Hepatic stellate cell (primary cell): ENCODE measurements around the gene ADAMTS19.
"Not testable (repeated sequence)": the region's sequence is repeated elsewhere in the genome, so short reads cannot be mapped to it uniquely, and the experiment has no call there.

Experiments used
- DNase-seq: peaks from one replicate; pipeline ENCODE4 v3.0.0; 2011; ENCODE audit warnings: low spot score

ADAMTS19 gene

DNA sequence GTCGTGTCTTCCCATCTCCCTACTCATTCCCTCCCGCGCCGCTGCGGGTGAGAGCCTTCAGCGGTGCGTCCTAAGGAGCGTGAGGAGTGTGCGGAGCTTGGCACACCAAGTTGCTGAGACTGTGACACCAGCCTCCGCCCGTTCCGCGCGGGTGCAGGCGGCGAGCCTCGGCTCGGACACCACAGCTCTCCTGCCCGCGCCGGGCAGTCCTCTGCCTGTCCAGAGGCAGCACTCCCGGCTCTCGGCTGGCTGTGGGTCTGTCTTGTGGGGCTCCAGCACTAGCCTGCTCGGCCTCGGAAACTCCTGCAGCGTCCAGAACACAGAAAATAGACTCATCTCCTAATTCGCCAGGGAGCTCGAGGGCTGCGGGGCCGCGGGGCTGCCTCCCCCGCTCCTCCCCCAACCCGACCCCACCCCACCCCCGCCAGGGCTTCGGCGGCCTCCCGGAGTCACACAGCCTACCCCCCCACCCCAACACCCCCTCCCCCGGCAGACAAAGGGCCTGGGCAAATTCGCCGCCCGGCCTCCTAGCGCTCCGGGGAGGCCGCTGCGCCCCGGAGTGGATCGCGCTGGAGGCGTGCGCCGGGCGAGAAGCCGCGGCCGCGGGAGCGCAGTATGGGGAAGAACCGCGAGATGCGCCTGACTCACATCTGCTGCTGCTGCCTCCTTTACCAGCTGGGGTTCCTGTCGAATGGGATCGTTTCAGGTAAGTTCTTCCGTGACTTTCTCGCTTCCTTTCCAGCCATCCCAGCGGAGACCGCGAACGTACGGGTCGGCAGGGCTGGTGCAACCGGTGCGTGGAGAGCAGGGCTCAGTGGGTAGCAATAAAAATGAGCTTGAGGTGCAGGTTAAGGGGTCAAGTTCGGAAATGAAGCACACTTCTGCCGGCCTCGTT lies at the start of gene ADAMTS19:
Gene ADAMTS19, plus strand, starts transcription at position 522 of the 895 bp plus-strand sequence. Its CDS starts 94 bp downstream, at position 616.
- DNase-seq, result no peak

GRCh38 chr5:129410488-129410887 lies 49.6 kb upstream of the ADAMTS19 start:
- DNase-seq, result no peak

GRCh38 chr5:129412721-129413120 lies 47.4 kb upstream of the ADAMTS19 start:
- no peak for DNase-seq

- no peak for DNase-seq
Observed at GRCh38 chr5:129413570-129413969, 46.5 kb upstream of the ADAMTS19 start.

- no peak for DNase-seq
Observed at GRCh38 chr5:129419292-129419691, 40.8 kb upstream of the ADAMTS19 start.

- DNase-seq, result no peak
Observed at GRCh38 chr5:129425031-129425430, 35.1 kb upstream of the ADAMTS19 start.

- DNase-seq, result no peak
Observed at GRCh38 chr5:129426071-129426470, 34.0 kb upstream of the ADAMTS19 start.

DNA sequence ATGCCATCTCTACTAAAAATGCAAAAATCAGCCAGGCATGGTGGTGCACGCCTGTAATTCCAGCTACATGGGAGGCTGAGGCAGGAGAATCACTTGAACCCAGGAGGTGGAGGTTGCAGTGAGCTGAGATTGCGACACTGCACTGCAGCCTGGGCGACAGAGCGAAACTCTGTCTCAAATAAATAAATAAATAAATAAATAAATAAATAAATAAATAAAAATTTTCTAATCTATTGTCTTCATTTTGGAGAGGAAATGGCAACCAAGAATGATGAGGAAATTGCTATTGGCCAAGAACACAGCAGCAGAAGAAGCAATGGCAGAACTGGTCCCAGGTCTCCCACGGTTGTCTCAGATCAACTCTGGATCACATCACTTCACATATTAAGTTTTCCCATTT lies 31.5 kb upstream of the ADAMTS19 start:
- not testable (repeated sequence) for DNase-seq

DNA sequence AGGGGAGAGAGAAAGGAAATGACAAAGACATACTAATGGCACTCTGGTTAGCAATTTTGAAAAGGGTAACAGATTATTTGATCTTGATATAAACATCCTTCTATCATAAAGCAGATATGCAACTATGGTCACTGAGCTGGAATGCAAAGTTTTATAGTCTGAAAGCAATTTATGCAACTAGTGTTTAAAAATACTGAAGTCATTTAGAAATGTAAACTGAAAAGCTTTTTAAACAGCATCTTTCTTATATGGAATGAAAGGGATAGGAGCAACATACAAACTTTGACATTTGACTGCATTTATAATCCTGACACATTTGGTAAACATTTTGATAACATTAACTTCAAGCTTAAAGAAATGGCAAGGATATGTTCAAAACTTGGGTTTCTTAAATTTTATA lies 28.7 kb upstream of the ADAMTS19 start:
- no peak for DNase-seq

- DNase-seq, result no peak
Observed at GRCh38 chr5:129438322-129438721, 21.8 kb upstream of the ADAMTS19 start.

DNA sequence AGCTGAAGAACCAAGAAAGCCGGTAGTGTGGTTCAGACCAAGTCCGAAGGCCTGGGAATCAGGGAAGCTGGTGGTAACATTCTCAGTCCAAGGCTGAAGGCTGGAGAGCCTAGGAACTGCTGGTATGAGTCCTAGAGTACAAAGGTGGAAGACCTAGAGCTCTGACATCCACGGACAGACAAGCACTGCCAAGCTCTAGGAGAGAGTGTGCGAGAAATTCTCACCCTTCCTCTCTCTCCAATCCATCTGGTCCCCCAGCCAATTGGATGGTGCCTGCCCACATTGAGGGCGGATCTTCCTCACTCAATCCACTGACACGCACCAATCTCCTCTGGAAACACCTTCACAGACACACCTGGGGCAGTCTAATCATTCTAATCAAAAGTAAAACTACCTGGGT lies 19.7 kb upstream of the ADAMTS19 start:
- DNase-seq, result no peak

DNA sequence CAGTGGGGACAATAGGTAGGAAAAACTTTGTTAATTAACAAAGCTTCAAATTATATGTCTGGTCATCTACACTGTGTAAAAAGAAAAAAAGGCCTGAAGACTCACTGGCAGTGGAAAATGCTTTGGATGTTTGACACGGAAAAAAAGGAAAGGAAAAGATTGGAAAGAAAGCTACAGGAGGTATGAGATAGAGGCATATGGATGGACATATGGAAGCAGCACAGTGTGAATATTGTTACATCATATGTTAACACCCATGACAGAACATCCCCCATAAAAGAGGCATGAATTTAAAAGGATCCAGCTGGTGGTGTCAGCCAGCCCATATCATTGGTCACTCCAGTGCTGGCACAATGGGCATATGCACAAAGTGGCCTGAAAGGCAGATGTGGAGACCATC lies 19.0 kb upstream of the ADAMTS19 start:
- no peak for DNase-seq

GRCh38 chr5:129445379-129445778 lies 14.7 kb upstream of the ADAMTS19 start:
- DNase-seq, result no peak

- no peak for DNase-seq
Observed at GRCh38 chr5:129447968-129448367, 12.1 kb upstream of the ADAMTS19 start.

- DNase-seq, result no peak
Observed at GRCh38 chr5:129448654-129449053, 11.4 kb upstream of the ADAMTS19 start.

DNA sequence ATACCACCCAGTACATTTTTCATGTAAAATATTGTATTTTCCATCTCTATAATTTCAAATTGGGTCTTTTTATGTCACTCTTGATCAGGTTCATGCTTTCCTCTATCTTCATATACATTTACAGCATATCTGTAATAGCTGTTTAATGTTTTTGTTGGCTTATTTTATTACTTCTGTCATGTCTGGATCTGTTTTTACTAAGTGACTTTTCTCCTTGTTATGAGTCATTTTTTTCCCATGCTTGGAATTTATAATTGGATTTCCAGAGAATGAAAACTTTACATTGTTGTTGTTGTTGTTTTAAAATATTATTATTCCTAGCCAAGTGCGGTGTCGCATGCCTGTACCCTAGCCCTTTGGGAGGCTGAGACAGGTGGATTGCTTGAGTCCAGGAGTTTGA lies 5.6 kb upstream of the ADAMTS19 start:
- no peak for DNase-seq

- DNase-seq, result no peak
Observed at GRCh38 chr5:129459450-129459776, 685 bp upstream of the ADAMTS19 start.

GRCh38 chr5:129460672-129460935 lies 506 bp downstream of the ADAMTS19 start:
- no peak for DNase-seq

DNA sequence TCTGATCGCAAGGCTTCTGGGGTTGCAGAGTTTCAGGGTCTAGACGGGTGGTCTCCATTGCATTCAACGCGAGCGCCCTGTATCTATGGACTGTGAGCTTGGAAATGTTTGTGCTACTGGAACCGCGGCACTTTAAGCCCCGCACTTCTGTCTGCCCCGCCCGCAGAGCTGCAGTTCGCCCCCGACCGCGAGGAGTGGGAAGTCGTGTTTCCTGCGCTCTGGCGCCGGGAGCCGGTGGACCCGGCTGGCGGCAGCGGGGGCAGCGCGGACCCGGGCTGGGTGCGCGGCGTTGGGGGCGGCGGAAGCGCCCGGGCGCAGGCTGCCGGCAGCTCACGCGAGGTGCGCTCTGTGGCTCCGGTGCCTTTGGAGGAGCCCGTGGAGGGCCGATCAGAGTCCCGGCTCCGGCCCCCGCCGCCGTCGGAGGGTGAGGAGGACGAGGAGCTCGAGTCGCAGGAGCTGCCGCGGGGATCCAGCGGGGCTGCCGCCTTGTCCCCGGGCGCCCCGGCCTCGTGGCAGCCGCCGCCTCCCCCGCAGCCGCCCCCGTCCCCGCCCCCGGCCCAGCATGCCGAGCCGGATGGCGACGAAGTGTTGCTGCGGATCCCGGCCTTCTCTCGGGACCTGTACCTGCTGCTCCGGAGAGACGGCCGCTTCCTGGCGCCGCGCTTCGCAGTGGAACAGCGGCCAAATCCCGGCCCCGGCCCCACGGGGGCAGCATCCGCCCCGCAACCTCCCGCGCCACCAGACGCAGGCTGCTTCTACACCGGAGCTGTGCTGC lies 1.0 kb downstream of the ADAMTS19 start:
- no peak for DNase-seq

- DNase-seq, result no peak
Observed at GRCh38 chr5:129461711-129462332, 1.7 kb downstream of the ADAMTS19 start.

DNA sequence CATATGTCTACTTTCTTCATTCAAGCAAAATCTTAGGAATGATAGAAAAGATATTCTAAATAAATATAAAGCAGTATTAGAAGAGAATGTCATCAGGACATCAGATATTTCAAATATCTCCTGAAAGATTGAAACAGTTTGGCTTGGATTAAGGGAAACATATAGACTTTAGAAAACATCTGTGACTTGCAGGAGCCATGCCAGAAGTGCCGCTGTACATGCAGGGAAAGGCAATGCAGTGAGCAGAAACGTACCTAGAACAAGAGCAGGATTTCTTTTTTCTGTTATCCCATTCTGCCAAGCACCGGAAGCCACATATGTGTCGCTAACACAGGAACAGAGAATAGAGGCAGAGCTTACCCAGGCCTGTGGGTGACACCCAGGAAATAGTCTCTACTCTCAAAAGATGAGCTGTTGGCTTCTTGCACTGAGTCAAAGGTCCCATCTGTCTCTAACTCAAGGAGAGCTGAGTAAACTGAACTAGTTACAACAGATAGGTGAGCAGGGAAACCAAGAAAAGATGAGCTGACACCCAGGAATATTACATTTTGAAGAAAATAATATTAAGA lies 5.8 kb downstream of the ADAMTS19 start:
- DNase-seq, result no peak

- DNase-seq, result no peak
Observed at GRCh38 chr5:129474544-129474943, 14.4 kb downstream of the ADAMTS19 start.

DNA sequence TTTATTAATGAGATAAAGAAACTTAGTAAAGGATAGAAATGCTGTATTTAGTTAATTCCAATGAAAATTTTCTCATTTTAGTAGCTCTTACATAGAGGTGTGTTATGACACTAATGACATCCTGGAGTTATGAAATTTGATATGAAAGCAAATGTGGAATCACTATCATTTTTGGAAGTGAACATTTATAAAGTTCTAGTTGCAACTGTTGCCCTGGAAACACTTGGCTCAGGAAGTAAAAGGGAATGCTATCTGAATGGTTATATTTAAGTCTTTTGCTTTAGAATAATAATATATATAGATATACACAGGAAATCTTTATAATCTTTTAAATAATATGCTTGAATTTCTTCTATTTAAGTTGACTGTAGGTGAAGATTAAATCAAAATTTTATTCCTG lies 16.7 kb downstream of the ADAMTS19 start:
- no peak for DNase-seq
